HL-60 (cell line): ENCODE data around the gene WWOX.

Experiments used
- CTCF ChIP-seq: IDR thresholded peaks from one replicate; pipeline ENCODE4 v1.5.1; 2011; ENCODE audit warnings: low read length, control low read depth, inconsistent platforms; ENCODE audit not compliant: insufficient read depth
- GABPA ChIP-seq: IDR thresholded peaks from 2 replicates; pipeline ENCODE4 v1.6.1; 2012; ENCODE audit warnings: low read depth
- POLR2AphosphoS5 ChIP-seq: IDR thresholded peaks from 2 replicates; pipeline ENCODE4 v1.6.1; 2012; ENCODE audit warnings: low read depth
- REST ChIP-seq: IDR thresholded peaks from 2 replicates; pipeline ENCODE4 v1.6.1; 2012; ENCODE audit warnings: low read depth; ENCODE audit not compliant: insufficient replicate concordance

- TF ChIP-seq CTCF (no peak), POLR2AphosphoS5 (no peak), GABPA (no peak), REST (no peak)
These were observed 157.9 kb downstream of the WWOX start for GRCh38 chr16:78257376-78257728.
